Erythroblast (primary cell): ENCODE measurements around the gene PSKH1.
"Not testable (repeated sequence)": the region's sequence is repeated elsewhere in the genome, so short reads cannot be mapped to it uniquely, and the experiment has no call there.

Experiments
- DNase-seq, 2 experiments: peaks; one replicate each; lab custom pipeline; 2025; lab: John Stamatoyannopoulos, UW
- GATA1 ChIP-seq: IDR thresholded peaks from 2 replicates; pipeline ENCODE4 v1.6.1; 2011; ENCODE audit warnings: low read depth, mild to moderate bottlenecking, control low read depth, low read length, moderate library complexity
- POLR2A ChIP-seq: IDR thresholded peaks from 2 replicates; pipeline ENCODE4 v1.6.1; 2011; ENCODE audit warnings: mild to moderate bottlenecking, low read length

Gene PSKH1

GRCh38 chr16:67966549-67967182 lies 73.6 kb downstream of the PSKH1 start:
- TF ChIP-seq POLR2A, result no peak
- TF ChIP-seq GATA1, result no peak
- peak in 1 of 2 experiments; percentile 38 for DNase-seq

- no peak for TF ChIP-seq POLR2A
- no peak for TF ChIP-seq GATA1
- peak; percentile 42 to 56 for DNase-seq
Measured at GRCh38 chr16:67967183-67967957, 74.3 kb downstream of the PSKH1 start.

- DNase-seq, result peak; percentile 73 to 80
- no peak for TF ChIP-seq GATA1
- no peak for TF ChIP-seq POLR2A
Measured at GRCh38 chr16:67967958-67968399, 74.9 kb downstream of the PSKH1 start.

- peak; percentile 88 to 91 for DNase-seq
- peak; percentile 49 for TF ChIP-seq POLR2A
- TF ChIP-seq GATA1, result no peak
Measured at GRCh38 chr16:67968400-67969253, 75.6 kb downstream of the PSKH1 start, which contains the start of gene SLC12A4. TSS of gene SLC12A4 (minus strand) at chr16:67968637. CDS start at chr16:67968553, 84 bp downstream.

- DNase-seq, result peak; percentile 71 to 78
Measured at GRCh38 chr16:67969254-67970039, 76.4 kb downstream of the PSKH1 start.

GRCh38 chr16:67971111-67971510 lies 78.1 kb downstream of the PSKH1 start:
- TF ChIP-seq POLR2A (no peak), GATA1 (no peak)
- no peak for DNase-seq

More at GRCh38 chr16:67969254-67970039, 76.4 kb downstream of the PSKH1 start:
- TF ChIP-seq GATA1 (no peak), POLR2A (no peak)

- not testable (repeated sequence) for DNase-seq
Measured at GRCh38 chr16:67972285-67972684, 79.2 kb downstream of the PSKH1 start.

- DNase-seq, result no peak
- no peak for TF ChIP-seq GATA1
- no peak for TF ChIP-seq POLR2A
Measured at GRCh38 chr16:67975321-67976105, 82.5 kb downstream of the PSKH1 start.

- DNase-seq, result no peak
- no peak for TF ChIP-seq GATA1
- TF ChIP-seq POLR2A, result no peak
Measured at GRCh38 chr16:67976205-67976604, 83.2 kb downstream of the PSKH1 start.

- TF ChIP-seq GATA1 (no peak), POLR2A (no peak)
- DNase-seq, result no peak
Measured at GRCh38 chr16:67977005-67977404, 84.0 kb downstream of the PSKH1 start.

GRCh38 chr16:67977469-67978227 lies 84.6 kb downstream of the PSKH1 start:
- no peak for DNase-seq
- TF ChIP-seq POLR2A (no peak), GATA1 (no peak)
